ENCODE results near the gene ZNRF1. TPM values are rescaled to one million over a fixed set of nuclear protein-coding genes. Genes with fewer than 3 reads are reported as not detected.

The ZNRF1 gene
- total and polyA plus RNA-seq, 4 donors, result 7.9 to 10.9 (median 9.2) TPM

DNA sequence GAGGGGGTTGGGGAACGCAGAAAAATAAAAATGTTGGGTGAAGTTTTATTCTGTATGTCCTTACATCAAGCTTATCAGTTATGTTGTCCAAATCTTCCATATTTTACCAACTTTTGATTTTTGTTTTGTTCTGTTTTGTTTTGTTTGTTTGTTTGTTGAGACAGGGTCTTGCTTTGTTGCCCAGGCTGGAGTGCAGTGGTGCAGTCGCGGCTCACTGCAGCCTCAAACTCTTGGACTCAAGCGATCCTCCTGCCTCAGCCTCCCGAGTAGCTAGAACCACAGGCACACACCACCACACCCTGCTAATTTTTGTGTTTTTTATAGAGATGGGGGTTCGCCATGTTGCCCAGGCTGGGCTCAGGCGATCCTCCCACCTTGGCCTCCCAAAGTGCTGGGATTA lies 20.8 kb downstream of the ZNRF1 start:
- WGBS, result 98% methylated on average over 7 of the region's 7 CpGs
- Histone ChIP-seq H3K27me3 (ENCODE audit: control insufficient read depth in 4 of 4, insufficient read depth in 4 of 4, low read length in 3 of 4) (no peaks in the 10 kb centered on the region), H3K27ac (ENCODE audit: low read depth in 1 of 2, low read length in 2 of 2) (no peak overlapping the region), H3K4me3 (ENCODE audit: low read depth in 1 of 3, low read length in 3 of 3) (no peak overlapping the region), H3K9ac (ENCODE audit: low read depth in 1 of 2, low read length in 2 of 2) (no peak overlapping the region), H3K36me3 (ENCODE audit: control insufficient read depth in 4 of 4, insufficient read depth in 3 of 4, low read depth in 1 of 4, low read length in 3 of 4) (no peaks in the 10 kb centered on the region), H3K9me3 (ENCODE audit: control insufficient read depth in 4 of 4, low read length in 3 of 4) (no peaks in the 10 kb centered on the region), H3K4me1 (ENCODE audit: control insufficient read depth in 4 of 4, insufficient read depth in 4 of 4, low read length in 3 of 4) (peaks cover 0 to 3% (median 2%) of the 10 kb centered on the region in 4 donors)
- DNase-seq (ENCODE audit: low spot score), result no peak
- no peak for TF ChIP-seq SP1 (IDR thresholded peaks at IDR 0.05)
- no peak for TF ChIP-seq FOXA2 (IDR thresholded peaks at IDR 0.05)
- TF ChIP-seq, protein P1, sequence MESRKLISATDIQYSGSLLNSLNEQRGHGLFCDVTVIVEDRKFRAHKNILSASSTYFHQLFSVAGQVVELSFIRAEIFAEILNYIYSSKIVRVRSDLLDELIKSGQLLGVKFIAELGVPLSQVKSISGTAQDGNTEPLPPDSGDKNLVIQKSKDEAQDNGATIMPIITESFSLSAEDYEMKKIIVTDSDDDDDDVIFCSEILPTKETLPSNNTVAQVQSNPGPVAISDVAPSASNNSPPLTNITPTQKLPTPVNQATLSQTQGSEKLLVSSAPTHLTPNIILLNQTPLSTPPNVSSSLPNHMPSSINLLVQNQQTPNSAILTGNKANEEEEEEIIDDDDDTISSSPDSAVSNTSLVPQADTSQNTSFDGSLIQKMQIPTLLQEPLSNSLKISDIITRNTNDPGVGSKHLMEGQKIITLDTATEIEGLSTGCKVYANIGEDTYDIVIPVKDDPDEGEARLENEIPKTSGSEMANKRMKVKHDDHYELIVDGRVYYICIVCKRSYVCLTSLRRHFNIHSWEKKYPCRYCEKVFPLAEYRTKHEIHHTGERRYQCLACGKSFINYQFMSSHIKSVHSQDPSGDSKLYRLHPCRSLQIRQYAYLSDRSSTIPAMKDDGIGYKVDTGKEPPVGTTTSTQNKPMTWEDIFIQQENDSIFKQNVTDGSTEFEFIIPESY (IDR thresholded peaks at IDR 0.05), result no peak
- TF ChIP-seq, protein P2, sequence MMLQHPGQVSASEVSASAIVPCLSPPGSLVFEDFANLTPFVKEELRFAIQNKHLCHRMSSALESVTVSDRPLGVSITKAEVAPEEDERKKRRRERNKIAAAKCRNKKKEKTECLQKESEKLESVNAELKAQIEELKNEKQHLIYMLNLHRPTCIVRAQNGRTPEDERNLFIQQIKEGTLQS (IDR thresholded peaks at IDR 0.05), result no peak
- TF ChIP-seq RAD21 (IDR thresholded peaks at IDR 0.05), result no peak
- no peak for TF ChIP-seq HNF4A (conservative IDR thresholded peaks at IDR 0.05)
- TF ChIP-seq, protein P3, sequence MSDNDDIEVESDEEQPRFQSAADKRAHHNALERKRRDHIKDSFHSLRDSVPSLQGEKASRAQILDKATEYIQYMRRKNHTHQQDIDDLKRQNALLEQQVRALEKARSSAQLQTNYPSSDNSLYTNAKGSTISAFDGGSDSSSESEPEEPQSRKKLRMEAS (IDR thresholded peaks at IDR 0.05), result no peak
- TF ChIP-seq NR2F2 (IDR thresholded peaks at IDR 0.05), result no peak
- TF ChIP-seq, protein P4, sequence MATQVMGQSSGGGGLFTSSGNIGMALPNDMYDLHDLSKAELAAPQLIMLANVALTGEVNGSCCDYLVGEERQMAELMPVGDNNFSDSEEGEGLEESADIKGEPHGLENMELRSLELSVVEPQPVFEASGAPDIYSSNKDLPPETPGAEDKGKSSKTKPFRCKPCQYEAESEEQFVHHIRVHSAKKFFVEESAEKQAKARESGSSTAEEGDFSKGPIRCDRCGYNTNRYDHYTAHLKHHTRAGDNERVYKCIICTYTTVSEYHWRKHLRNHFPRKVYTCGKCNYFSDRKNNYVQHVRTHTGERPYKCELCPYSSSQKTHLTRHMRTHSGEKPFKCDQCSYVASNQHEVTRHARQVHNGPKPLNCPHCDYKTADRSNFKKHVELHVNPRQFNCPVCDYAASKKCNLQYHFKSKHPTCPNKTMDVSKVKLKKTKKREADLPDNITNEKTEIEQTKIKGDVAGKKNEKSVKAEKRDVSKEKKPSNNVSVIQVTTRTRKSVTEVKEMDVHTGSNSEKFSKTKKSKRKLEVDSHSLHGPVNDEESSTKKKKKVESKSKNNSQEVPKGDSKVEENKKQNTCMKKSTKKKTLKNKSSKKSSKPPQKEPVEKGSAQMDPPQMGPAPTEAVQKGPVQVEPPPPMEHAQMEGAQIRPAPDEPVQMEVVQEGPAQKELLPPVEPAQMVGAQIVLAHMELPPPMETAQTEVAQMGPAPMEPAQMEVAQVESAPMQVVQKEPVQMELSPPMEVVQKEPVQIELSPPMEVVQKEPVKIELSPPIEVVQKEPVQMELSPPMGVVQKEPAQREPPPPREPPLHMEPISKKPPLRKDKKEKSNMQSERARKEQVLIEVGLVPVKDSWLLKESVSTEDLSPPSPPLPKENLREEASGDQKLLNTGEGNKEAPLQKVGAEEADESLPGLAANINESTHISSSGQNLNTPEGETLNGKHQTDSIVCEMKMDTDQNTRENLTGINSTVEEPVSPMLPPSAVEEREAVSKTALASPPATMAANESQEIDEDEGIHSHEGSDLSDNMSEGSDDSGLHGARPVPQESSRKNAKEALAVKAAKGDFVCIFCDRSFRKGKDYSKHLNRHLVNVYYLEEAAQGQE (IDR thresholded peaks at IDR 0.05), result no peak
- TF ChIP-seq EGR1 (IDR thresholded peaks at IDR 0.05; ENCODE audit: low read depth in 2 of 2), result no peak

DNA sequence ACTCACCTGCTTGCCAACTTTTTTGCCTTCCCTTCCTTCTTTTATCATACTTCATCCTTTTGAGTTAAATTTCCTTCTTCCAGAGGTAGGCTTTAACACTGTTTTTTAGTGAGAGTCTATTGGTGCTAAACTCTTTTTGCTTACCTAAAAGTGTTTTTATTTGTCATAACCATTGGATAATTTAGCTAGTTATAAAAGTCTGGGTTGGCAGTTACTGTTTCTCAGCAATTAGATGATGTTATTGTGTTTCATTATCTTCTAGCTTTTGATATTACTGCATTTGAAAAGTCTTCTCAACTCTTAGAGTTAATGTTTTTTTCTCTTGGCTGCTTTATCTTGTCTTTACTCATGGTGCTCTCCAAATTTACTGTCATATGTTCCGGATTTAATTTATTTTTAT lies 22.6 kb downstream of the ZNRF1 start:
- TF ChIP-seq JUND (IDR thresholded peaks at IDR 0.05) (no peak), SP1 (IDR thresholded peaks at IDR 0.05) (no peak), YY1 (IDR thresholded peaks at IDR 0.05) (no peak), FOXA2 (IDR thresholded peaks at IDR 0.05) (no peak), HNF4G (IDR thresholded peaks at IDR 0.05) (no peak), RAD21 (IDR thresholded peaks at IDR 0.05) (no peak), NR2F2 (IDR thresholded peaks at IDR 0.05) (no peak), TAF1 (conservative IDR thresholded peaks at IDR 0.05) (no peak), GABPA (IDR thresholded peaks at IDR 0.05 in 1 of 2, conservative IDR thresholded peaks at IDR 0.05 in 1 of 2) (no peak), HNF4A (conservative IDR thresholded peaks at IDR 0.05) (no peak)
- TF ChIP-seq, protein P5, sequence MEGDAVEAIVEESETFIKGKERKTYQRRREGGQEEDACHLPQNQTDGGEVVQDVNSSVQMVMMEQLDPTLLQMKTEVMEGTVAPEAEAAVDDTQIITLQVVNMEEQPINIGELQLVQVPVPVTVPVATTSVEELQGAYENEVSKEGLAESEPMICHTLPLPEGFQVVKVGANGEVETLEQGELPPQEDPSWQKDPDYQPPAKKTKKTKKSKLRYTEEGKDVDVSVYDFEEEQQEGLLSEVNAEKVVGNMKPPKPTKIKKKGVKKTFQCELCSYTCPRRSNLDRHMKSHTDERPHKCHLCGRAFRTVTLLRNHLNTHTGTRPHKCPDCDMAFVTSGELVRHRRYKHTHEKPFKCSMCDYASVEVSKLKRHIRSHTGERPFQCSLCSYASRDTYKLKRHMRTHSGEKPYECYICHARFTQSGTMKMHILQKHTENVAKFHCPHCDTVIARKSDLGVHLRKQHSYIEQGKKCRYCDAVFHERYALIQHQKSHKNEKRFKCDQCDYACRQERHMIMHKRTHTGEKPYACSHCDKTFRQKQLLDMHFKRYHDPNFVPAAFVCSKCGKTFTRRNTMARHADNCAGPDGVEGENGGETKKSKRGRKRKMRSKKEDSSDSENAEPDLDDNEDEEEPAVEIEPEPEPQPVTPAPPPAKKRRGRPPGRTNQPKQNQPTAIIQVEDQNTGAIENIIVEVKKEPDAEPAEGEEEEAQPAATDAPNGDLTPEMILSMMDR (IDR thresholded peaks at IDR 0.05; ENCODE audit: low read depth, low read length, missing input control), result no peak
- TF ChIP-seq, protein P2 (IDR thresholded peaks at IDR 0.05), result no peak
- TF ChIP-seq, protein P3 (IDR thresholded peaks at IDR 0.05), result no peak
- TF ChIP-seq, protein P4 (IDR thresholded peaks at IDR 0.05), result no peak
- Histone ChIP-seq H3K9ac (ENCODE audit: low read depth in 1 of 2, low read length in 2 of 2) (no peak overlapping the region), H3K36me3 (ENCODE audit: control insufficient read depth in 4 of 4, insufficient read depth in 3 of 4, low read depth in 1 of 4, low read length in 3 of 4) (no peaks in the 10 kb centered on the region), H3K4me1 (ENCODE audit: control insufficient read depth in 4 of 4, insufficient read depth in 4 of 4, low read length in 3 of 4) (peaks cover 0 to 3% (median 2%) of the 10 kb centered on the region in 4 donors), H3K4me3 (ENCODE audit: low read depth in 1 of 3, low read length in 3 of 3) (no peak overlapping the region), H3K27ac (ENCODE audit: low read depth in 1 of 2, low read length in 2 of 2) (no peak overlapping the region), H3K27me3 (ENCODE audit: control insufficient read depth in 4 of 4, insufficient read depth in 4 of 4, low read length in 3 of 4) (no peaks in the 10 kb centered on the region), H3K9me3 (ENCODE audit: control insufficient read depth in 4 of 4, low read length in 3 of 4) (no peaks in the 10 kb centered on the region)
- WGBS, result 97% methylated on average over 1 of the region's 1 CpG
- no peak for DNase-seq (ENCODE audit: low spot score)
